CD4-positive, CD25-positive, alpha-beta regulatory T cell (primary cell): Measurements from ENCODE around the gene HOXC10. TPM values are rescaled to one million over a fixed set of nuclear protein-coding genes. Genes with fewer than 3 reads are reported as not detected.

ENCODE experiments used
- ATAC-seq, 2 donors: fragments of 150-1000 bp; cut with Tn5 transposase; one replicate each; pipeline ENCODE4 v1.10.0; 2021; ENCODE audit warnings: low read depth in 2 of 2, moderate number of reproducible peaks in 2 of 2, moderate library complexity in 1 of 2
- DNase-seq, 3 donors: peaks; one replicate each; pipeline versions ENCODE4 v3.0.0 to v3.0.0-alpha.2; 2012 to 2022; ENCODE audit warnings: mixed read lengths in 1 of 3
- H3K27ac ChIP-seq: one replicate; pipeline ENCODE4 v1.7.0; 2013; ENCODE audit warnings: mild to moderate bottlenecking, low read length; ENCODE audit not compliant: insufficient read depth, poor library complexity, severe bottlenecking
- H3K27me3 ChIP-seq: one replicate; pipeline ENCODE4 v1.7.0; 2013; ENCODE audit warnings: low read length; ENCODE audit not compliant: control insufficient read depth, insufficient read depth
- H3K36me3 ChIP-seq: one replicate; pipeline ENCODE4 v1.7.0; 2013; ENCODE audit warnings: mild to moderate bottlenecking, low read length, moderate library complexity; ENCODE audit not compliant: control insufficient read depth, insufficient read depth
- H3K4me1 ChIP-seq: 2 replicates; pipeline ENCODE4 v1.7.0; 2013; ENCODE audit warnings: mild to moderate bottlenecking, low read length; ENCODE audit not compliant: insufficient read depth, control insufficient read depth, poor library complexity, severe bottlenecking
- H3K4me3 ChIP-seq: one replicate; pipeline ENCODE4 v1.7.0; 2013; ENCODE audit warnings: low read depth, mild to moderate bottlenecking, low read length, moderate library complexity
- H3K9me3 ChIP-seq, 2 experiments: 1 replicate in 1 of 2; 2 replicates in 1 of 2; pipeline ENCODE4 v1.7.0; 2013; ENCODE audit warnings: low read length in 2 of 2, mild to moderate bottlenecking in 1 of 2, moderate library complexity in 1 of 2; ENCODE audit not compliant: control insufficient read depth in 2 of 2
- H3K27ac Mint-ChIP-seq, 3 donors: one replicate each; pipeline ENCODE4 v1.8.0; 2020 to 2022; ENCODE audit warnings: mild to moderate bottlenecking in 3 of 3, mixed read lengths in 3 of 3, moderate library complexity in 2 of 3
- H3K27me3 Mint-ChIP-seq: one replicate; pipeline ENCODE4 v1.8.0; 2022; ENCODE audit warnings: mild to moderate bottlenecking, mixed read lengths
- H3K36me3 Mint-ChIP-seq: one replicate; pipeline ENCODE4 v1.8.0; 2020; ENCODE audit warnings: mixed read lengths
- H3K4me1 Mint-ChIP-seq, 4 donors: one replicate each; pipeline ENCODE4 v1.8.0; 2020 to 2022; ENCODE audit warnings: mixed read lengths in 4 of 4, mild to moderate bottlenecking in 1 of 4
- H3K4me3 Mint-ChIP-seq, 4 donors: one replicate each; pipeline ENCODE4 v1.8.0; 2020 to 2022; ENCODE audit warnings: mild to moderate bottlenecking in 4 of 4, mixed read lengths in 4 of 4, moderate library complexity in 3 of 4
- H3K9me3 Mint-ChIP-seq, 7 donors: one replicate each; pipeline ENCODE4 v1.8.0; 2020 to 2022; ENCODE audit warnings: mixed read lengths in 7 of 7, mild to moderate bottlenecking in 3 of 7, moderate library complexity in 2 of 7
- polyA plus RNA-seq, 4 donors: library from polyadenylated mRNA; unstranded; fragments of 300-500 nt; fragmentation: Illumina TruSeq; gene quantifications; one replicate each; pipeline ENCODE4 v1.2.3, GENCODE V29; 2021
- total RNA-seq: library from RNA; stranded (reverse); gene quantifications from one replicate; pipeline ENCODE4 v1.2.3, GENCODE V29; 2022

HOXC10 gene
- total and polyA plus RNA-seq, 5 donors from 2014 or later: not detected

DNA sequence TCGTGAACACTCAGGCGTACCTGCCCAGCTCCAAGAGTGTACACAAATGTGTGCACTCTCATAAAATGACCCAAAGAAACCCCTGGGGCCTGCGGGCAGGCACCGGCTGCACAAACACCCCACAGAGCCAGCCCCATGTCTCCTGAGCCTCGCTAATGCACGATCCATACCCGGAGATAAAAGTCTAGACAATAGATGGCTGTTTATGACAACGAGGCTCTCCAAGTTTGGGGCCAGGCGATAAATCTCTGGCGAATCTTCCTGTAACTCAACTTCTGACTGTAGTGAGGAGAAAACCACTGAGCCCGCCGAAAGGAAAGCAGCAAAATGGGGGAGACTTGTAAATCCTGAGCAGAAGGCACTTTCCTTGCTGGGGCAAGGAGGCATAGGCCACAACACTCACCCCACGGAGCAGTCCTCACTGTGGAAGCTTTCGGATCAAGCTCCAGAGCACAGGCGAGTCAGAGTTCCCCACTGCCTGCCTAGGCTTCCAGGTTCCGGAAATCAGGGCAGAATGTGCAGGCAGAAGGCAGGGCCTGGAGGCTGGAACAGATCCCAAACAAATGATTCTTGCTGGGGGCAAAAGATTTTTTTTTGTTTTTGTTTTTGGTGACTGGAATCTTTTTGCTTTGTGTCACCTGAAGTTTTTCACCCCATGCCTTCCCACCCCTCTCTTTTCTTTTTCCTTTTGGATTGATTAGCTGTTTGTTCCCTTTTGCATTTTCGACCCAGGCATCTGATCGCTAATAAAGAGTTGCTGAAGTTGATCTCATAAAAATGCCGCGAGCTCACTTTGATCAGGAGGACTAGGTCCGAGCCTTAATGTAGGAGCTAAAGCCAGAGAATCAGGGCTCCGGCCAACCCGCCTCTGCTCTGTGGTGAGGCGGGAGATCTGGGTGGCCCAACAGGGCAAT is 16.5 kb upstream of the HOXC10 start:
- peaks cover 83% of the 10 kb centered on the region for H3K27me3 ChIP-seq
- H3K4me3 ChIP-seq: no peak overlapping the region
- Mint-ChIP-seq H3K9me3 (peaks cover 0 to 11% (median 1%) of the 10 kb centered on the region in 7 donors), H3K36me3 (no peaks in the 10 kb centered on the region), H3K27me3 (peaks cover 99% of the 10 kb centered on the region), H3K4me1 (peaks cover 0 to 47% (median 25%) of the 10 kb centered on the region in 4 donors), H3K27ac (peak overlapping the region in 1 of 3 donors; percentile 33), H3K4me3 (no peak overlapping the region)
- peaks cover 2 to 9% of the 10 kb centered on the region in 2 experiments for H3K9me3 ChIP-seq
- ATAC-seq: no peak
- no peaks in the 10 kb centered on the region for H3K36me3 ChIP-seq
- no peak for DNase-seq
- H3K27ac ChIP-seq: no peak overlapping the region
- H3K4me1 ChIP-seq: peaks cover 25% of the 10 kb centered on the region

DNA sequence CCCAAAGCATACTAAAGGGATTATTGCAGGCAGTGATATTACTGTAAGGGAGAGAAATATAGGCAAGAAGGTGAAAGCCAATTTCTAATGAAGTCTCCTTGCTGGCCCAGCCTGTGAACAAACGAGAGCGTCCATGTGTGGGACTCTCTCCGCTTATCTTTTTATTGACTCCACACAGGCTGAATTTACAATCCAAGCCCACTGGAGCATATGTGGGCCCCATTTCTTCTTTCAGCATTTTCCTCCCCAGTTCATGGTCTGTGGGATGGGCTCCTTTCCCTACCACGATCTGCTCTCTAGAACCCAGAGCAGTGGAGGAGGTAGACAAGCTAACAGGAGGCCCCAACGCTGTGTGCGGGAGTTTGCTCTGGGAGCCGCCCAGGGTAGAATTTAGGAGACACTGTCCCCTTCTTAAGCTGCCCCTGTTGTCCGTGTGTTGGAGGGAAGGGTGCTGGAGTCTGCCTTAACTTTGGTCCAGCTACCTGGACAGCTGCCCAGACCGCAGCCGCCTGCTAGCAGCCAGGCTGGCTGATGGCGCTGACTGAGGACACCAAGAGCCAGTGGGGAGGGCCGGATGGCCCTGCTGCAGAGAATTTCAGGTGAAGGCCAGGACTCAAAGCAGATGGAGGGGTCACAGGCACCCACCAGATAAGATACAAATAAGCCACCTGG is 15.2 kb upstream of the HOXC10 start:
- ATAC-seq (no peak), DNase-seq (no peak)
- H3K4me3 Mint-ChIP-seq: no peak overlapping the region
- Histone ChIP-seq H3K4me3 (no peak overlapping the region), H3K27ac (no peak overlapping the region), H3K9me3 (peaks cover 2 to 9% of the 10 kb centered on the region in 2 experiments), H3K27me3 (peaks cover 71% of the 10 kb centered on the region), H3K4me1 (peaks cover 34% of the 10 kb centered on the region), H3K36me3 (no peaks in the 10 kb centered on the region)
- peaks cover 100% of the 10 kb centered on the region for H3K27me3 Mint-ChIP-seq
- H3K9me3 Mint-ChIP-seq: peaks cover 0 to 11% (median 1%) of the 10 kb centered on the region in 7 donors
- H3K4me1 Mint-ChIP-seq: peaks cover 0 to 42% (median 21%) of the 10 kb centered on the region in 4 donors
- H3K36me3 Mint-ChIP-seq: no peaks in the 10 kb centered on the region
- H3K27ac Mint-ChIP-seq: no peak overlapping the region

DNA sequence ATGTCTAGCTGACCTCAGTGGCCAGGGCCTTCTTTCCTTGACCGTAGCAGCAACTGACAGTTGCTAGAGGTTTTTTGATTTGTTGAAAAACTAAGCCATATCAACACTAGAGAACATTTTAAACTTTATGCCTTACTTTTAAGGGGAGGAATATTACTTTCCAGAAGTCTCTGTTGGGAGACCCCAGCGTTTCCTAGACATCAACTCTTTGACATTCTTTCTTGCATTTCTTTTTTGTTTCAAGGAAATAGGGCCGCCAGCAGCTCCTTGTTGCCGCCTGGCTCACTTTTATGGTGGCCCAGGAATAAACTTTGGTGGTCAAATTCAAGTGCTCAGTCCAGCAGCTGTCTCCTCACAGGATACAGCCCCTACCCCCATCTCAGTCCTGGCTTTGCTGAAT is 14.5 kb upstream of the HOXC10 start:
- H3K27ac Mint-ChIP-seq: no peak overlapping the region
- Histone ChIP-seq H3K27ac (no peak overlapping the region), H3K36me3 (no peaks in the 10 kb centered on the region), H3K9me3 (peaks cover 2 to 10% of the 10 kb centered on the region in 2 experiments), H3K4me1 (peaks cover 37% of the 10 kb centered on the region), H3K4me3 (no peak overlapping the region), H3K27me3 (peaks cover 66% of the 10 kb centered on the region)
- no peaks in the 10 kb centered on the region for H3K36me3 Mint-ChIP-seq
- H3K27me3 Mint-ChIP-seq: peaks cover 99% of the 10 kb centered on the region
- no peak overlapping the region for H3K4me3 Mint-ChIP-seq
- DNase-seq (no peak), ATAC-seq (no peak)
- H3K9me3 Mint-ChIP-seq: peaks cover 0 to 13% (median 1%) of the 10 kb centered on the region in 7 donors
- peaks cover 0 to 41% (median 18%) of the 10 kb centered on the region in 4 donors for H3K4me1 Mint-ChIP-seq

DNA sequence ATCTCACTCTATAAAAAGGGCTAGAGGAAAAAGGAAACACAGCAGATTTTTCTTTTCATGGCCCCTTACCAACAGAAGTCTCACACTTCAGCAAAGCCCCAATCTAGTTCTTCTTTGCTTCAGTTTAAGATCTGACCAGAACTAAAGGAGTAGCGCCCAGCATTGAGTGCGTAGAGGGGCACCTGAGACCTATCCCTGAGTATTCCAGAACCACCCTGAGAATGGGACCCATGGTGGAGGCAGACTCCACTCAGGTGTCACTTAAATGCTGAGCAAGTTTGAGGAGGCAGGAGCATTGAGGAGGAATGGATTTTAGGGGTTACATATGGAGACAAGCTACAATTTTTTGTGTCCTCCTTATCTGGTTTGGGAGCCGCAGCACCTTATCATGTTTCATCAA is 13.8 kb upstream of the HOXC10 start:
- Mint-ChIP-seq H3K4me1 (peaks cover 0 to 38% (median 15%) of the 10 kb centered on the region in 4 donors), H3K4me3 (no peak overlapping the region), H3K27me3 (peaks cover 99% of the 10 kb centered on the region), H3K36me3 (no peaks in the 10 kb centered on the region), H3K9me3 (peaks cover 0 to 15% (median 1%) of the 10 kb centered on the region in 7 donors), H3K27ac (no peak overlapping the region)
- H3K4me3 ChIP-seq: no peak overlapping the region
- H3K27me3 ChIP-seq: peaks cover 69% of the 10 kb centered on the region
- peaks cover 33% of the 10 kb centered on the region for H3K4me1 ChIP-seq
- no peak overlapping the region for H3K27ac ChIP-seq
- ATAC-seq (no peak), DNase-seq (no peak)
- H3K36me3 ChIP-seq: no peaks in the 10 kb centered on the region
- peaks cover 2 to 17% of the 10 kb centered on the region in 2 experiments for H3K9me3 ChIP-seq

DNA sequence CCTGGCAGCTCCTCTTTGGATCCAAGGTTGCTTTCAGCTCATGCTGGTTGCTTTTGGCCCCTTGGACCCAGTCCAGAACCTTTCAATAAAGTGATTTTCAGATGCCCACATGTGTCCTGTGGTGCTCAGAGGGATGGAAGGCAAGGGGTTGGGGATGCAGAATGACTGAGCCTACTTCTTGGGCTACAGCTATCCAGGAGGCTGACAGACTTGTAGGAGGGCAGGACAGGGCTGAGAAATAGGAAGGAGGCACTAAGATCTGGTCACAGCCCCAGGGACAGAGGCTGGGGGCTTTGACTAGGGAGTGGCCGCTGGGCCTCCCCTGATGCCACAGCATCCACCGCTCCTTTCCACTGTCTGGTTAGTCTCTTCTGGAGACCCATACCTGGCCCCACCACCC is 13.3 kb upstream of the HOXC10 start:
- peak overlapping the region in 1 of 4 donors; percentile 41 for H3K4me3 Mint-ChIP-seq
- no peak overlapping the region for H3K27ac Mint-ChIP-seq
- Histone ChIP-seq H3K9me3 (peaks cover 2 to 20% of the 10 kb centered on the region in 2 experiments), H3K4me1 (peaks cover 27% of the 10 kb centered on the region), H3K4me3 (no peak overlapping the region), H3K36me3 (no peaks in the 10 kb centered on the region), H3K27ac (no peak overlapping the region), H3K27me3 (peaks cover 70% of the 10 kb centered on the region)
- ATAC-seq (no peak), DNase-seq (no peak)
- H3K27me3 Mint-ChIP-seq: peaks cover 99% of the 10 kb centered on the region
- H3K36me3 Mint-ChIP-seq: no peaks in the 10 kb centered on the region
- peaks cover 0 to 16% (median 1%) of the 10 kb centered on the region in 7 donors for H3K9me3 Mint-ChIP-seq
- peaks cover 0 to 35% (median 11%) of the 10 kb centered on the region in 4 donors for H3K4me1 Mint-ChIP-seq

DNA sequence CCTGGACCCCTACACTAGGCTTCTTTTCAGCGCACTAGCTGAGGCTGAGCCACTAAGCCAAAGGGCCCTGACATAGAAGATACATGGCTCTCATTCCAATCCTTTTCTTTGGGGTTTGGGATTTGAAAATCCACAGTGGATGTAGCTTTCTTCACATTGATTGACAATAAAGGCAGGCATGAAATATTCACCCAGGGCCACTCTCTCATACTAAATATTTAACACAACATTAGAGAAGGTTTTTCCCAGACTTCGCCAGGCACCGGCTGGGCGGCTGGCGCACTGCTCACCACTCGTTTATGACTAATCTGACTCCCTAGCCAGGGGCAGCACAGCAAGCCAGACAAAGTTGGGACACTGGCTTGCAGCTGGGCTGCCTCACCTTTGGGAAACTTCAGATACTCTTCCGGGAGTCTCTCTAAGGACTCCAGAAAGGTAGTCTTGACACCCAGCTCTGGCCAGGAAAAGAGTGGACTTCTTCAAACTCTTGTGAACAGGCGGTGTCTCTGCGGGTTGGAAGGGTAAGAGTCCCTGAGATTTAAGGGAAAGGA is 12.7 kb upstream of the HOXC10 start:
- H3K4me3 Mint-ChIP-seq: peak overlapping the region in 3 of 4 donors; percentile 26 to 41 (median 32)
- no peak for ATAC-seq
- H3K4me1 Mint-ChIP-seq: peaks cover 0 to 30% (median 14%) of the 10 kb centered on the region in 4 donors
- no peak overlapping the region for H3K27ac ChIP-seq
- no peak overlapping the region for H3K4me3 ChIP-seq
- H3K36me3 ChIP-seq: no peaks in the 10 kb centered on the region
- no peaks in the 10 kb centered on the region for H3K36me3 Mint-ChIP-seq
- peaks cover 99% of the 10 kb centered on the region for H3K27me3 Mint-ChIP-seq
- H3K27ac Mint-ChIP-seq: no peak overlapping the region
- peaks cover 0 to 19% (median 1%) of the 10 kb centered on the region in 7 donors for H3K9me3 Mint-ChIP-seq
- peaks cover 2 to 20% of the 10 kb centered on the region in 2 experiments for H3K9me3 ChIP-seq
- peaks cover 26% of the 10 kb centered on the region for H3K4me1 ChIP-seq
- H3K27me3 ChIP-seq: peaks cover 69% of the 10 kb centered on the region
- DNase-seq: no peak

DNA sequence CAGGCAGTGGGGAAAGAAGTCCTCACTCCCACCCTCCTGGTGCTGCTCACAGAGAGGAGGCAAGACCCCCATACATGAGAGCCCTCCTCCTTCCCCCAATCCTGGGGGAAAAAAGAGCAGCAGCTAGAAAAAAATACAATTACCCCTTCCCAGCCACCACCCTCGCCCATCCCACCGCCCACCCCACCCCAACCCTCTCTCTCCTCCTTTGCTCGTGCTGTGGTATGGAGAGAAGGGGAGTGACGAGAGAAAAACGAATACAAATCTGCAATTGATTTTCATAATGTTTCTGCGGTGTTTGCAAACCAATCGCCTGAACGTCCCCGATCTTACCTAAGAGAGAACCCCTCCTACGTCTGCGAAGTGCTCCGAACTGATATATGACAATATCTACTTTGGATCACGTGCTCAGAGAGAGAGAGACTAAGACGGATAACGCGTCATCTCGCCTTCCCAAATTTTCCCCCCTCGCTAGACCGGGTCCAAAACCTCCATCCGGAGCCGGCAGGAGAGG is 12.2 kb upstream of the HOXC10 start, which contains the start of gene HOXC11:
HOXC11 (plus strand) TSS at position 405 of the 514 bp plus-strand sequence. CDS start 116 bp downstream, outside the sequence.
- Histone ChIP-seq H3K36me3 (no peaks in the 10 kb centered on the region), H3K9me3 (peaks cover 2 to 20% of the 10 kb centered on the region in 2 experiments), H3K27ac (no peak within 1 kb of the TSS), H3K4me1 (peaks cover 26% of the 10 kb centered on the region), H3K27me3 (peaks cover 69% of the 10 kb centered on the region), H3K4me3 (no peak within 1 kb of the TSS)
- no peak for ATAC-seq
- Mint-ChIP-seq H3K9me3 (peaks cover 0 to 18% (median 1%) of the 10 kb centered on the region in 7 donors), H3K4me3 (peak within 1 kb of the TSS; percentile 41 to 87 (median 66)), H3K27me3 (peaks cover 99% of the 10 kb centered on the region), H3K27ac (peak within 1 kb of the TSS in 2 of 3 donors; percentile 66 to 92), H3K4me1 (peaks cover 0 to 28% (median 15%) of the 10 kb centered on the region in 4 donors), H3K36me3 (no peaks in the 10 kb centered on the region)
- DNase-seq: no peak
